Fibroblast of lung (primary cell): Measurements from ENCODE around the gene PDE3A.

ENCODE experiments used
- EZH2 ChIP-seq: IDR thresholded peaks from 2 replicates; pipeline ENCODE4 v1.5.1; 2012; ENCODE audit warnings: low read length, control low read depth, mild to moderate bottlenecking; ENCODE audit errors: missing control alignments
- TF ChIP-seq, protein P1 (sequence below), 2 donors: IDR thresholded peaks in 1 of 2; conservative IDR thresholded peaks in 1 of 2; 1 replicate in 1 of 2; 2 replicates in 1 of 2; pipeline ENCODE4 v1.5.1; 2011 to 2012; ENCODE audit warnings: low read length in 2 of 2, control low read depth in 1 of 2, inconsistent platforms in 1 of 2, low read depth in 1 of 2, mild to moderate bottlenecking in 1 of 2

DNA sequence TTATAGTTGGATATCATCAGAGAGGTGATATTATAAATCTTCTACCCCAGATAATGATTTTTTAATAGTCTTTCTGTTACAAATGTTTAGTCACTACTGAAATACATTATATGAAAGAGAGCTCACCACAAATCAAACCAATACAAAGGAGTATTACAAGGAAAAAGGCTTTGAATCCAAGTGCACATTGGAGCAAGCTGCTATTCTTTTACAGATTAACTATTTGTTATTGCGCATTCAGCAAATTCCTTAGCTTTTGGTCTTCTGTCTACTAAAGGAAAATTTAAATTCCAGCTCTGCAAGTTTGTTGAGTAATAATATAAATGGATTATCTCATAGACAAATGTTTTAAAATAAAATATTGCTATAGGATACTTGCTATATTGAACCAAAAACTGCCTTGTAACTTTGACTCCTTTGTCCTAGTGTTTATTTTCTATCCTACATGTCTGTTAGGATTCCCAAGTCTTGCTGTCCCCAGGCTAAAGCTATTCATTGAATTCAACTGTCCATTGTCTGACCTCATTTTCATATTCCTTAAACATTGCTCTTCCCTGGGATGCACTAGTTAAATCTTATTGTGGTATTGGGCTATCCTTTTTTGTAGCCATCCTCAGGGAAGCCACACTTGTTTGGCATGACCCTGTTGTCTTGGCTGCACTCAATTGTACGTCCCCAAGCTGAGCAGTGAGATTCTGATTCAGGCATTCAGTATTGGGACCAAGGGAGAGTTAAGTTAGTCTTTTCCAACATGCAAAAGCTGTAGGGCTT lies 41.5 kb downstream of the PDE3A start:
- TF ChIP-seq, protein P1, sequence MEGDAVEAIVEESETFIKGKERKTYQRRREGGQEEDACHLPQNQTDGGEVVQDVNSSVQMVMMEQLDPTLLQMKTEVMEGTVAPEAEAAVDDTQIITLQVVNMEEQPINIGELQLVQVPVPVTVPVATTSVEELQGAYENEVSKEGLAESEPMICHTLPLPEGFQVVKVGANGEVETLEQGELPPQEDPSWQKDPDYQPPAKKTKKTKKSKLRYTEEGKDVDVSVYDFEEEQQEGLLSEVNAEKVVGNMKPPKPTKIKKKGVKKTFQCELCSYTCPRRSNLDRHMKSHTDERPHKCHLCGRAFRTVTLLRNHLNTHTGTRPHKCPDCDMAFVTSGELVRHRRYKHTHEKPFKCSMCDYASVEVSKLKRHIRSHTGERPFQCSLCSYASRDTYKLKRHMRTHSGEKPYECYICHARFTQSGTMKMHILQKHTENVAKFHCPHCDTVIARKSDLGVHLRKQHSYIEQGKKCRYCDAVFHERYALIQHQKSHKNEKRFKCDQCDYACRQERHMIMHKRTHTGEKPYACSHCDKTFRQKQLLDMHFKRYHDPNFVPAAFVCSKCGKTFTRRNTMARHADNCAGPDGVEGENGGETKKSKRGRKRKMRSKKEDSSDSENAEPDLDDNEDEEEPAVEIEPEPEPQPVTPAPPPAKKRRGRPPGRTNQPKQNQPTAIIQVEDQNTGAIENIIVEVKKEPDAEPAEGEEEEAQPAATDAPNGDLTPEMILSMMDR (conservative IDR thresholded peaks at IDR 0.05 in 1 of 2, IDR thresholded peaks at IDR 0.05 in 1 of 2; ENCODE audit: low read depth in 1 of 2, low read length in 2 of 2): no peak
- no peak for TF ChIP-seq EZH2
